NCI-H345 (cell line): ENCODE data around the gene MXRA7.
"Not testable (repeated sequence)": the region's sequence is repeated elsewhere in the genome, so short reads cannot be mapped to it uniquely, and the experiment has no call there.

ENCODE experiments used
- DNase-seq: peaks from one replicate; lab custom pipeline; 2025; lab: John Stamatoyannopoulos, UW

Gene MXRA7

GRCh38 chr17:76710863-76711611 is at the start of gene MXRA7:
Gene MXRA7, minus strand, starts transcription at chr17:76710965. Its CDS starts 19 bp downstream, at chr17:76710946.
- DNase-seq, result peak; percentile 79

DNA sequence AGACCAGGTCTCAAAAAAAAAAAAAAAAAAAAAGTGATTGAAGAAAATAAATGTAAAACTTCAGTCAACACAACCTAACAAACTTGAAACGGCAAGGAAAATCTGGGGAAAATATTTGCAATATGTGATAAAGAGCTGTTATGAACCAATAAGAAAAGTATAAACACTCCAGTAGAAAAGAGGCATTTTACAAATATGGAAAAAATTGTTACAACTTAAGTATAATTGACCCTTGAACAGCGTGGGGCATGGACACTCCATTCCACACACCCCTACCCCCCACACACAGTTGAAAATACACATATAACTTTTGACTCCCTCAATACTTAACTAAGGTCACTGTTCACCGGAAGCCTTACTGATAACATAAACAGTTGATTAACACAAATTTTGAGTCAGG is 47.8 kb upstream of the MXRA7 start:
- DNase-seq, result no peak

- no peak for DNase-seq
These were observed 46.5 kb upstream of the MXRA7 start for GRCh38 chr17:76757256-76757655.

DNA sequence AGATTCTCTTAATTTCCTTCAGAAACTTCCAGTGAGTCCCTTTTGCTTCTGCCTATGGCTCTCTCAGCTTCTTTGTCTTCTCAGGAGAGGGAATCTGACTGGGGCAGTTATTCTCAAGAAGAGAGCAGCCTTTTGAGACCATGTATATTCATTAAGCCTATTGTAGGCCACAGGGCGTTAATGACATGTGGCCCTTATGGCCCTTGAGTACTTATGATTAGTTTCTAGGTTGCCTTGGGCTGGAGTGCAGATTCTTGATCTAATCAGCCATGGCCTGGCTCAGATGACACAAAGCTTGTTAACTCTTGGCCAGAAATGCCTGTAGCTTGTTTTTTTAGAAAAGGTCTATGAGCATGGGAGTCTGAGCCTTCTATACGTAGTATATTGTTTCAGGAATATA is 44.5 kb upstream of the MXRA7 start:
- DNase-seq, result no peak

- no peak for DNase-seq
These were observed 42.5 kb upstream of the MXRA7 start for GRCh38 chr17:76753061-76753961.

- no peak for DNase-seq
These were observed 41.2 kb upstream of the MXRA7 start for GRCh38 chr17:76752006-76752405.

DNA sequence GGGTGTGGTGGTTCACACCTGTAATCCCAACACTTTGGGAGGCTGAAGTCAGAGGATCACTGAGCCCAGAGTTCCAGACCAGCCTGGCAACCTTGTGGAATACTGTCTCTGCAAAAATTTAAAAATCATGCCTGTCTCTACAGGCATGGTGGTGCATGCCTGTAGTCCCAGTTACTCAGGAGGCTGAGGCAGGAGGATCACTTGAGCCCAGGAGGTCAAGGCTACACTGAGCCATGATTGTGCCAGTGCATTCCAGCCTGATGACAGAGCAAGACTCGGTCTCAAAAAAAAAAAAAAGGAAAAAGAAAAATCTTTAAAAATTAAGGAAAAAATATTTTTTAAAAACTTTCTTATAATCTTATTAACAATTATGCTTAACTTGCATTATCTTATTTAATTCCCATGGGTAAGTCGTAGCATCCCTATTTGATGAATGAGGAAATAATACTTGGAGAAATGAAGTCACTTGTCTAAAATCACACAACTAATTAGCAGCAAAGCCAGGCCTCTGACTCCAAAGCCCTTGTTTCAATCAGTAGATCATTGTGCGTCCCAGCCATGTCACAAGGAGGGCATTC is 40.7 kb upstream of the MXRA7 start:
- no peak for DNase-seq

DNA sequence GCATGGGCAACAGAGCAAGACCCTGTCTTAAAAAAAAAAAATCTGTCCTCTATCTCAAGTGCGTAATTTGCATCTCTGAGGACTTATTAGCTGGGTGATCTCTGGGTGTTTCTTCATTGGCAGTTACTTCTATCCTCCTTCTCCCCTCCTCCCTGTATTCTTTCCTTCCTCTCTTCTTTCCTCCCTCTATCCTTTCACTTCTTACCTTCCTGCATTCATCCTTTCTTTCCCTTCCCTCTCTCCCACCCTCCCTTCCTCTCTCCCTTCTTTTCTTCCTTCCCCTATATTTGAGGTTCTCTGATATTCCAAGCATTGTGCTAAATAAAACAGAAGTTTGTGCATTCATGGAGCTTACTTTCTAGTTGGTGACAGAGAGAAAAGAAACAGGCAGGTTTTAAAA is 37.9 kb upstream of the MXRA7 start:
- DNase-seq, result no peak

DNA sequence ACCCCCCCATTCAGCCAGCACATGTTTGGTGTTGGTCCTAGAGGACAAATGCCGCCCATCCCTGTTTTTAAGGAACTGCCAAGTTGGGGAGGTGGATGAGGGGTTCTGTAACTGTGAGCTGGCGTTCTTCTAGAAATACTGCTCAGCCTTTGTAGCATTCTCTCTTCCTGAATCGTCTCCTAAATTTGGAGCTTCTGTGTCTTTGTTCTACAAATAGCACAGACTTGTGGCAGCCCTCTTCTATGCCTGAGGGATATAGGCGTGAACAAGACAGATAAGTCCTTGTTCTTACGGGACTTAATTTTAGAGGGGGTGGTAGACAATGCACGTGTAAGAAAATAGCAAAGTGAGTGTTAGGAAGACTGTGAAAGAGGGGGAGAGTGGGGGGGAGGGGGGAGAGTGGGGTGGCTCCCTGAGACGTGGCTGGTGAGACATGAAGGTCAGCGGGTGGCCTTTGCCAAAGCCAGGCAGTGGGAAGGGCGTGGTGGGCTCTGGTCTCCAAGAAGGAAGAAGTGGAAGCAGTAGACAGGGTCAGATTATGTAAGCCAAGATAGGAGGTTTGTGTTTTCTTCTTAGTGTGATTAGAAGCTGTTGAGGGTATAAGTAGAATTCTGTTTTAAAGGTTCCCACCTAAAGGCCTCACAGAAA is 37.1 kb upstream of the MXRA7 start:
- DNase-seq, result no peak

DNA sequence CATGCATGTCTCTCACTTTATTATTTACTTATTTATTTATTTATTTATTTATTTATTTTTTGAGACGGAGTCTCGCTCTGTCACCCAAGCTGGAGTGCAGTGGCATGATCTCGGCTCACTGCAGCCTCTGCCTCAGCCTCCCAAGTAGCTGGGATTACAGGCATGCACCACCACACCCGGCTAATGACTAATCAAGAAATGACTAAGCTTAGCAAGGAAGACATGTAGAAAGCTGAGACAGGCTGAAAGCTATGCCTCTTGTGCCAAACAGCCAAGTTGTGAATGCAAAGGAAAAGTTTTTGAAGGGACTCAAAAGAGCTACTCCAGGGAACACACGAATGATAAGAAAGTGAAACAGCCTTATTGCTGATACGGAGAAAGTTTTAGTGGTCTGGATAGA is 35.0 kb upstream of the MXRA7 start:
- not testable (repeated sequence) for DNase-seq

- no peak for DNase-seq
These were observed 34.0 kb upstream of the MXRA7 start for GRCh38 chr17:76744747-76745146.

GRCh38 chr17:76742958-76743357 is 32.2 kb upstream of the MXRA7 start:
- DNase-seq, result no peak

GRCh38 chr17:76740329-76741118 is 29.8 kb upstream of the MXRA7 start:
- DNase-seq, result no peak

DNA sequence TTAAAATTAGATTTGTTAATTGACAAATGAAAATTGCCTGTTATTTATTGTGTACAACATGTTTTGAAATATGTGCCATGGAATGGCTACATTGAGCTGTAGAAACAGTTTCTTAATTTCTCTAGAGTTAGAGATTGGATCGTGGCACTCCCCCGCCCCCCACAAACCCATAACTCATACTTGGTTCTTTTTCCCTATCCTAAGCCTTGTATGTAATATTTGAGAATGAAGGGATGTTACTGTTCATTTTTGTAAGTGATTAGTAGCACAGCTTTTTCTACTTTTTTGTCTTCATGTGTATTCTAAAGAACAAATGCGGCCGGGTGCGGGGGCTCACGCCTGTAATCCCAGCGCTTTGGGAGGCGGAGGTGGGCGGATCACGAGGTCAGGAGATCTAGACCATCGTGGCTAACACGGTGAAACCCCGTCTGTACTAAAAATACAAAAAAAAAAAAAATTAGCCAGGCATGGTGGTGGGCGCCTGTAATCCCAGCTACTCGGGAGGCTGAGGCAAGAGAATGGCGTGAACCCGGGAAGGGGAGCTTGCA is 28.9 kb upstream of the MXRA7 start:
- not testable (repeated sequence) for DNase-seq

DNA sequence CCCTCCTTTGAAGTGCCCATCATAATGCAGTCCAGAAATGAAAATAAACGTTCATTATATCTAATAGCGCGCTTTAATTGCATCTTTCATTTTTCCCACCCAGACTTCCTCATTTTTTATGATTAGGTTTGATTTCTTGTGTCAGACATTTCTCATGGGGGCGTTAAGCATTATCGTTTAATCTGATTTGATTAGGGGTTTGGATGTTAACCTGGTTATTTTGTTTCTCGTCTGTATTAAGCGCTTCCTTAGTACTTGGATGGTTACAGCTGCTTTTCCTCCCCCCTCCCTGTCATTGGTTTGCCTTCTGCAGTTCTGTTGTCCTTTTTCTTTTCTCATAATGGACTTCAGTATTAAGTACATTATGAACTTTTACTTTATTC is 27.7 kb upstream of the MXRA7 start:
- no peak for DNase-seq

DNA sequence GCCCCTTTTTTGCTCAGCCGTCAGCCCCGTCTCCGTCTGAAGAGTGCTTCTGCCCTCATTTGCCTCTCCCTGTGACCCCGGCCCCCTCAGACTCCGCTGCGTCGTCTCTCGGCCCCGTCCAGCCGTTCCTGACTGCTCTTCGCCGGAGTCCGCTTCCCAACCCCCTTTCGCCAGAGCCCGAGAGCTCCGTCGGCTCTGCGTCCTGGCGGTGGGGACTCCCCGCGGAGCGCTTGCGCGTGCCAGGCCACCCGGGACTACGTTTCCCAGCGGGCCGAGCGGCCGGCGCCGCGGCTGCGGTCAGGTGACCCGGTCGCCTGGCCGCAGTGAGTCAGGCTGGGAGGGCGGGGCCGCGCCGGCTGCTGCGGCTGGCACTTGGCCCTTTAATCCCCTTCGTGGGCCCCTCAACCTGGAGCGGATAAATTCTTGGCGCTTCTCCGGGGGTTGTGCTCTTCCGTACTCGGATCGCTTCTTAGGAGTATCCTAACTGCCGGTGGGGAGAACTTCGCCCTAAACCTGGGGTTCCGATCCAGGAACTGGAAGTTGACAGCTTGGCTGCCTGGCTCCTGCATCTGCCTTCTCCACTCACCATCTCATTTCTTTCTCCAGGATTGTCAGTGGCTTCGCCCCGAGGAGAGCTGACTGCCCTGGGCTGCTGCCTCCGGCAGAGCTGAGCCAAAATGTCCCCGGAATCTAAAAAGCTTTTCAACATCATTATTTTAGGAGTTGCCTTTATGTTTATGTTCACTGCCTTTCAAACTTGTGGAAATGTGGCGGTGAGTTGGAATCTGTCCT is 27.1 kb upstream of the MXRA7 start, which contains the start of gene MFSD11:
Gene MFSD11, plus strand, starts transcription at position 444 of the 792 bp plus-strand sequence. Its CDS starts 234 bp downstream, at position 678.
- DNase-seq, result peak; percentile 98

- DNase-seq, result peak; percentile 100
These were observed 26.4 kb upstream of the MXRA7 start, which contains the start of gene SRSF2 for GRCh38 chr17:76737082-76737675. Gene SRSF2, minus strand, starts transcription at chr17:76737331. Its CDS starts 171 bp downstream, at chr17:76737160.

- DNase-seq, result peak; percentile 79
These were observed 25.8 kb upstream of the MXRA7 start for GRCh38 chr17:76736349-76737081.
